Tibial artery (tissue), 4 donors: ENCODE data around the gene TMEM128.

Experiments used
- DNase-seq, 2 donors: peaks; one replicate each; pipeline ENCODE4 v3.0.0-alpha.2; 2019
- H3K27ac ChIP-seq, 2 donors: fragments of 200-600 bp; sonication (generic) in 1 of 2; 1 replicate in 1 of 2; 2 replicates in 1 of 2; pipeline ENCODE4 v1.5.1; 2018 to 2019; ENCODE audit warnings: mild to moderate bottlenecking in 1 of 2
- H3K27me3 ChIP-seq, 2 donors: fragments of 200-600 bp; sonication (generic) in 1 of 2; one replicate each; pipeline versions ENCODE4 v1.5.1 to v1.6.0; 2016 to 2019
- H3K36me3 ChIP-seq, 3 donors: fragments of 200-600 bp; sonication (generic) in 2 of 3; one replicate each; pipeline ENCODE4 v1.5.1; 2016 to 2019; ENCODE audit warnings: mild to moderate bottlenecking in 2 of 3
- H3K4me1 ChIP-seq, 4 donors: fragments of 200-600 bp; sonication (generic) in 2 of 4; 1 replicate in 3 of 4; 2 replicates in 1 of 4; pipeline ENCODE4 v1.5.1; 2016 to 2019
- H3K4me3 ChIP-seq, 2 donors: fragments of 200-600 bp; sonication (generic) in 1 of 2; 1 replicate in 1 of 2; 2 replicates in 1 of 2; pipeline ENCODE4 v1.5.1; 2018 to 2019; ENCODE audit warnings: mild to moderate bottlenecking in 2 of 2
- H3K9me3 ChIP-seq, 3 donors: fragments of 200-600 bp; sonication (generic) in 1 of 3; one replicate each; pipeline ENCODE4 v1.5.1; 2016 to 2019
- CTCF ChIP-seq, 2 experiments: fragments of 200-600 bp in 1 of 2; fragments of 450-650 bp in 1 of 2; IDR thresholded peaks; one replicate each; pipeline ENCODE4 v1.5.1; 2017 to 2019; ENCODE audit warnings: antibody characterized with exemption in 2 of 2, mild to moderate bottlenecking in 1 of 2, moderate library complexity in 1 of 2
- intact Hi-C: fragments of 100-400 bp; cut with DNase I; formaldehyde crosslinking; loops from one replicate; pipeline ENCODE4 v1.15.0; 2023; ENCODE audit warnings: low total_unique reads

Gene TMEM128

GRCh38 chr4:4289055-4289454 is 41.0 kb upstream of the TMEM128 start:
- Histone ChIP-seq H3K27me3 (no peaks in the 10 kb centered on the region), H3K27ac (peak overlapping the region in 1 of 2 donors; percentile 87), H3K4me3 (peak overlapping the region; percentile 85 to 92), H3K36me3 (peaks cover 0 to 15% (median 15%) of the 10 kb centered on the region in 3 donors), H3K4me1 (peaks cover 0 to 33% (median 23%) of the 10 kb centered on the region in 4 donors), H3K9me3 (no peaks in the 10 kb centered on the region)
- DNase-seq: no peak
- TF ChIP-seq CTCF (IDR thresholded peaks at IDR 0.05): no peak
- intact Hi-C loops: no loop called here

DNA sequence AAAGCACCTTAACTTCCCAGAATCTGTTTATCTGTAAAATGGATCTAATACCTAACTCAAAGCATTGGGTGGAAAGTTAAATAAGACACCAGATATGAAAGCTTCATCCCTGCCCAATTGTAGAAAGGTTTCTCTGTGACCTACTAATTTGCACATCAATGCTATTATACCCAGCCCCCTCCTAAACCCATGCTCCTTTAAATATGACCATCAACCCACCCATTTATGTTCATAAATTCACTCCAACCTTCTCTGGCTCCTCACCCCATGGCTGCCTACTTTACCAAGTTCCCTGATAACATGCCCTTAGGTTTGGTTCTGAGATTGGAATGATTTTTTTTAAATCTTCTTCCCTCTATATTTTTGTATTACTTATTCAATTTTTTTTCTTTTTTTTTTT is 40.1 kb upstream of the TMEM128 start:
- Histone ChIP-seq H3K4me1 (peaks cover 0 to 33% (median 23%) of the 10 kb centered on the region in 4 donors), H3K27me3 (no peaks in the 10 kb centered on the region), H3K27ac (no peak overlapping the region), H3K9me3 (no peaks in the 10 kb centered on the region), H3K36me3 (peaks cover 5 to 20% (median 20%) of the 10 kb centered on the region in 3 donors), H3K4me3 (no peak overlapping the region)
- DNase-seq: no peak
- TF ChIP-seq CTCF (IDR thresholded peaks at IDR 0.05): no peak
- intact Hi-C loops: no loop called here

- Histone ChIP-seq H3K9me3 (no peaks in the 10 kb centered on the region), H3K36me3 (peaks cover 26 to 51% (median 46%) of the 10 kb centered on the region in 3 donors), H3K27ac (no peak overlapping the region), H3K4me1 (peaks cover 0 to 14% (median 12%) of the 10 kb centered on the region in 4 donors), H3K27me3 (no peaks in the 10 kb centered on the region), H3K4me3 (no peak overlapping the region)
- intact Hi-C loops: no loop called here
- DNase-seq: no peak
- no peak for TF ChIP-seq CTCF (IDR thresholded peaks at IDR 0.05)
Observed at GRCh38 chr4:4284827-4285618, 37.0 kb upstream of the TMEM128 start.

GRCh38 chr4:4281787-4282186 is 33.8 kb upstream of the TMEM128 start:
- no peaks in the 10 kb centered on the region for H3K4me1 ChIP-seq
- intact Hi-C loops: no loop called here
- no peak overlapping the region for H3K4me3 ChIP-seq
- no peaks in the 10 kb centered on the region for H3K27me3 ChIP-seq
- DNase-seq: no peak
- peaks cover 49 to 83% (median 62%) of the 10 kb centered on the region in 3 donors for H3K36me3 ChIP-seq
- TF ChIP-seq CTCF (IDR thresholded peaks at IDR 0.05): no peak
- no peak overlapping the region for H3K27ac ChIP-seq
- H3K9me3 ChIP-seq: no peaks in the 10 kb centered on the region

GRCh38 chr4:4277531-4277930 is 29.5 kb upstream of the TMEM128 start:
- intact Hi-C loops: no loop called here

More at GRCh38 chr4:4277531-4277930, 29.5 kb upstream of the TMEM128 start:
- no peak for DNase-seq
- Histone ChIP-seq H3K36me3 (peaks cover 75 to 100% (median 75%) of the 10 kb centered on the region in 3 donors), H3K4me3 (no peak overlapping the region), H3K27ac (no peak overlapping the region), H3K27me3 (no peaks in the 10 kb centered on the region), H3K9me3 (no peaks in the 10 kb centered on the region), H3K4me1 (no peaks in the 10 kb centered on the region)
- no peak for TF ChIP-seq CTCF (IDR thresholded peaks at IDR 0.05)
